HFF-Myc (cell line): ENCODE data around the gene OR10G7.
A peak's percentile ranks its signal among the peaks of the same experiment; 100 is the strongest.

ENCODE experiments used
- DNase-seq: peaks from one replicate; pipeline ENCODE4 v3.0.0-alpha.2; 2011; ENCODE audit warnings: low read depth; ENCODE audit errors: extremely low read depth
- H3K4me3 ChIP-seq: replicated peaks from 2 replicates; pipeline ENCODE4 v1.5.1; 2011; ENCODE audit warnings: low read depth, mild to moderate bottlenecking, control low read depth, low read length
- TF ChIP-seq, protein P1 (sequence below): IDR thresholded peaks from 2 replicates; pipeline ENCODE4 v1.5.1; 2012; ENCODE audit warnings: mild to moderate bottlenecking, low read depth, low read length, control low read depth; ENCODE audit errors: missing control alignments

OR10G7 gene

DNA sequence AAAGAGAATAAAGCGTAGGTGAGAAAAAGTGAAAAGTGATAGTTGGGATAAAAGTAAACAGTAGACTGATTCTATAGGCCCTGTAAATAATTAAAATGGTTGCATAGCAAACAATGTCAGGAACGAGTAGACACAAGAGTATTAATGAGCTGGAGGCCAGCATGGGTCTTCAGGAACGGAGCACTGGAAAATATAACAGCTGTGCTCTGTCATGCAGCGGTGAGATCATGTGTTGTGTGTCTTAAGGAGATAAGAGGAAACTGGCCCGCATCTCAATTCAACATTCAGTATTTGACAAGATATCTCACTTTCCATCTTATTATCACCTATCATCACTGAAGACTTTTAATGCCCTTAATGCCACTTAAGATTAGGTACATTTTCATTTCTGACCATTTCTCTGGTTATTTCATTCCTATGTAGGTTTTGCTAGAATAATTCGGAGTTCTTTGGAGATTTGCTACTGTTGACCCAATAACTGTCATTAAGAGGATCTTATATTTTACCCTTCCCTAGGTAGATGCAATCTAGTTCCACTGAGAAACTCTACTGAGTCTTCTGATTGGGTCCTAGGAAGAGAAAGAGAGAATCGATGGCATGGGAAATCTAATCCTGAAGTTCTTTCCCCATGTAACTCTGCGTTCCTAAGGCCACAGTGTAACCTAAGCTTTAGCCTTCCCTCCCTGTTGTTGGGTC is 38.7 kb upstream of the OR10G7 start:
- DNase-seq, result no peak
- H3K4me3 ChIP-seq, result no peak overlapping the region
- TF ChIP-seq, protein P1, sequence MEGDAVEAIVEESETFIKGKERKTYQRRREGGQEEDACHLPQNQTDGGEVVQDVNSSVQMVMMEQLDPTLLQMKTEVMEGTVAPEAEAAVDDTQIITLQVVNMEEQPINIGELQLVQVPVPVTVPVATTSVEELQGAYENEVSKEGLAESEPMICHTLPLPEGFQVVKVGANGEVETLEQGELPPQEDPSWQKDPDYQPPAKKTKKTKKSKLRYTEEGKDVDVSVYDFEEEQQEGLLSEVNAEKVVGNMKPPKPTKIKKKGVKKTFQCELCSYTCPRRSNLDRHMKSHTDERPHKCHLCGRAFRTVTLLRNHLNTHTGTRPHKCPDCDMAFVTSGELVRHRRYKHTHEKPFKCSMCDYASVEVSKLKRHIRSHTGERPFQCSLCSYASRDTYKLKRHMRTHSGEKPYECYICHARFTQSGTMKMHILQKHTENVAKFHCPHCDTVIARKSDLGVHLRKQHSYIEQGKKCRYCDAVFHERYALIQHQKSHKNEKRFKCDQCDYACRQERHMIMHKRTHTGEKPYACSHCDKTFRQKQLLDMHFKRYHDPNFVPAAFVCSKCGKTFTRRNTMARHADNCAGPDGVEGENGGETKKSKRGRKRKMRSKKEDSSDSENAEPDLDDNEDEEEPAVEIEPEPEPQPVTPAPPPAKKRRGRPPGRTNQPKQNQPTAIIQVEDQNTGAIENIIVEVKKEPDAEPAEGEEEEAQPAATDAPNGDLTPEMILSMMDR, result no peak

DNA sequence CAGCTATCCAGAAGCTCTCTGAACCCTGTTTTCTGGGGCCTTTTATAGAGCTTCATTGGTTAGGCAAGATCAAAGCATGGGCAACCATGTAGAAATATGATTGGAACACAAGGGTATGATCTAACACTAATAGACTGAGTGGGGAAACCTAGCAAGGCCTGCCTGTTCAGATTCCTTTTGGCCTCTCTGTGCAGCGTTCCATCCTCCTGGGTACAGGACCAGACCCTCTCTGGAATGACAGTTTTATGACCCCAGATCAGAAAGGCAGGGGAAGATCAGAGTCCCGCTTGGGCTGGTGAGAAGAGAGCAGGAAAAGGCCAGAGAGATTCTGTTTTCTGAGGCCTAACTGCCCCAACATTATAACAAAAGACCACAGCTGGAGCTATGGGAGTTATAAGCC is 37.5 kb upstream of the OR10G7 start:
- DNase-seq, result no peak
- H3K4me3 ChIP-seq, result no peak overlapping the region
- TF ChIP-seq, protein P1, result no peak

DNA sequence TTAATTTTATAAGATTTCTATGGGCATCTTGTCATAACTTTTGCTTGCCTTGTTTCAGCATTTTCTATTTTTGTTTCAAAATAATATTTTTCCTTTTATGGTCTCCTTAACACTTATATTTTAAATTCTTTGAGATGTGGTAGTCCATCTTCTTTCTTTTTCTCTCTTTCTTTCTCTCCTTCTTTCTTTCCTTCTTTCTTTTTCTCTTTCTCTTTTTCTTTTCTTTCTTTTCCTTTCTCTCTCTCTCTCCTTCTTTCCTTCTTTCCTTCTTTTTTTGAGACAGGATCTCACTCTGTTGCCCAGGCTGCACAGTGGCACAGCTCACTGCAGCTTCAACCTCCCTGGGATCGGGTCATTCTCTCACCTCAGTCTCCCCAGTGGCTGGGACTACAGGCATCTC is 36.1 kb upstream of the OR10G7 start:
- no peak overlapping the region for H3K4me3 ChIP-seq
- TF ChIP-seq, protein P1, result no peak

DNA sequence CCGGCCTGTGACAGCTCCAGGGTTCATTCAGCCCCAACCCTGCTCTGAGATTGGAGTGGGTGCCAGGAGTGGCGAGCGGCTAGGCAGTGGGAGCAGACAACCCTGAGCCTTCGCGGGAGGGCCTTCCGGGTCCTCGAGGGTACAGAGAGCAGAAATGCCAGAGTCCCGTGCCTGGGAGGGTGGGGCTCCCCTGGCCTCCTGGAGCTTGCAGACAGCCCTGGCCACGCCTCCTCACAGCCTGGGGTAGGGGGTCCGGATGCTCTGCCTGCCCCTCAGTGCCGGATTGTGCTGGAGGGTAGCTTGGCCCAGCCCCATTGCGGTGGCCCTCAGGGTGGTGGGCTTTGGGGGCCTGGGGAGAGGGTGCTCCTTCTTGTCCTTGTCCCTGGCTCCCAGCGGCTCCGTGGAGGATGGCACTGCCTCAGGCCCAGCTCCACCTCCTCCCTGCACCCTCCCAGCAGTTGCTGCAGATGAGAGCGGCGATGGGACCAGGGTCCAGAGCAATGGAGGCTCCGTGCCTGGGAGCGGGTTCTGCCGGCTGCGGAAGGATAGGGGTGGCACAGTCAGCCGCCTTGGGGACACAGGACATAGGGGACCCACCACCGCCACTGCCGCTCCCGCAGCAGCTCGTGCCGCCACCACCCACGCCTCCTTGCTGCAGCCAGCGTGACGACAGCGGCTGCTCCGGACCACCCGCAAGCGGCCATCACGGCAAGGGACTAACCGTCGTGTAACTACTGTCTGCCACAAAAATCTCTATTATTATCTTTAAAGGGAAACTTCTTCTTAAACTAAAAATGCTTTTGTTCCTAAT is 34.9 kb upstream of the OR10G7 start:
- 0 out of 2 replicates have a peak overlapping the region, but pooled peaks have one; percentile 13 for H3K4me3 ChIP-seq
- TF ChIP-seq, protein P1, result no peak
- DNase-seq, result no peak

More for the DNA sequence above, 36.1 kb upstream of the OR10G7 start:
- DNase-seq, result no peak

DNA sequence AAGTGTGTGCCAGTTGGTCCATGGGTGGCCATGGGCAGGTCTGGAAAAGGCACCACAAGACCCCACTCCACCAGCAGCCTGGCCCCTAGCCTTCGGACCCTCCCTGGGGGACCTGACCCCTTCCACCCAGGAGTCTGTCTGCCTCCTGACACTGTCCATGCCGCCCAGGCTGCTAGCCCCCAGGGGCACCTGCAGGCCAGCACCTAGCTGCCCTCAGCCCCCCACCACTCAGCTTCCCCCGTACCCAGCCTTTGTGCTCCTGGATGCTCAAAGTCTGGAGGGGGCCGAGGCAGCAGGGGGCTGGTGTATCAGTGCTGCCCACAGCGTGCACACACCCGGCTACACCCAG is 34.3 kb upstream of the OR10G7 start:
- TF ChIP-seq, protein P1, result no peak
- DNase-seq, result no peak
- no peak overlapping the region for H3K4me3 ChIP-seq

DNA sequence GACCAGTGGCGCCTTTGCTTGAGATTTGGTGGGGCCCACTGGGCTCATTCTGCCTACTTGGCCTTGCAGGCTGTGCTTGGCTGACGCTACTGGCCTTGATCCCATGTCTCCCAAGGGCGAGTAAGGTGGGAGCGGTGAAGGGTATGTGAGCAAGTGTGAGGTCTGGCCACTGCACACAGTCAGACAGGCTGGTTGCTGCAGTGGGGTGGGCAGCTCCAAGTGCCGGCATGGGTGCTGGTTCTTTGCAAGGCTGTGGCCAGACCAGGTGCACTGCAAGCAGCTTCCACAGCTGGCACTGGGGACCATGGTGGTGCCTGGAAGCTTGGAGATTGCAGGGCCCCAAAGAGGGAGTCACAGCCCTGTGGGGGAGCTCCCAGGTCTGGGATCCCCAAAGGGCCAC is 33.4 kb upstream of the OR10G7 start:
- no peak overlapping the region for H3K4me3 ChIP-seq
- TF ChIP-seq, protein P1, result no peak
- no peak for DNase-seq
